GM21723 (cell line): ENCODE measurements around the gene NFATC4.
"Not testable (repeated sequence)": the region's sequence is repeated elsewhere in the genome, so short reads cannot be mapped to it uniquely, and the experiment has no call there.

Source experiments
- ATAC-seq: cut with Tn5 transposase; IDR thresholded peaks from one replicate; pipeline ENCODE4 v1.9.1; 2021; ENCODE audit warnings: mild to moderate bottlenecking, moderate library complexity; ENCODE audit not compliant: unreplicated experiment

The NFATC4 gene

GRCh38 chr14:24387009-24387345 is 19.0 kb downstream of the NFATC4 start:
- no peak for ATAC-seq

GRCh38 chr14:24387579-24387978 is 19.6 kb downstream of the NFATC4 start:
- ATAC-seq = not testable (repeated sequence)

GRCh38 chr14:24388474-24389179 is 20.6 kb downstream of the NFATC4 start:
- no peak for ATAC-seq

- ATAC-seq = no peak
Observed at GRCh38 chr14:24389226-24389848, 21.4 kb downstream of the NFATC4 start.

GRCh38 chr14:24390701-24391468 is 22.9 kb downstream of the NFATC4 start:
- ATAC-seq = no peak

GRCh38 chr14:24392325-24393091 is 24.5 kb downstream of the NFATC4 start:
- ATAC-seq = no peak

- ATAC-seq = no peak
Observed at GRCh38 chr14:24394275-24394674, 26.3 kb downstream of the NFATC4 start.

- ATAC-seq = no peak
Observed at GRCh38 chr14:24395609-24396582, 27.9 kb downstream of the NFATC4 start.

- ATAC-seq = no peak
Observed at GRCh38 chr14:24397639-24398292, 29.8 kb downstream of the NFATC4 start.

GRCh38 chr14:24398293-24398652 is 30.3 kb downstream of the NFATC4 start:
- no peak for ATAC-seq

GRCh38 chr14:24398653-24399446 is 30.9 kb downstream of the NFATC4 start, which contains the start of gene NYNRIN:
Gene NYNRIN (plus strand): TSS chr14:24399003. CDS start chr14:24399247, 244 bp downstream.
- ATAC-seq = no peak

- ATAC-seq = no peak
Observed at GRCh38 chr14:24399447-24399822, 31.5 kb downstream of the NFATC4 start.

GRCh38 chr14:24399999-24400718 is 32.2 kb downstream of the NFATC4 start:
- no peak for ATAC-seq

- no peak for ATAC-seq
Observed at GRCh38 chr14:24401810-24402702, 34.1 kb downstream of the NFATC4 start.

GRCh38 chr14:24403294-24403998 is 35.5 kb downstream of the NFATC4 start:
- no peak for ATAC-seq

- ATAC-seq = no peak
Observed at GRCh38 chr14:24404814-24405213, 36.8 kb downstream of the NFATC4 start.

- ATAC-seq = no peak
Observed at GRCh38 chr14:24406416-24406815, 38.4 kb downstream of the NFATC4 start.
